Subcutaneous abdominal adipose tissue (tissue), 5 donors: ENCODE data around the gene MTMR2.
A peak's percentile ranks its signal among the peaks of the same experiment; 100 is the strongest.
"Not testable (repeated sequence)": the region's sequence is repeated elsewhere in the genome, so short reads cannot be mapped to it uniquely, and the experiment has no call there.

Source experiments
- H3K27ac ChIP-seq: one replicate; pipeline ENCODE4 v1.7.0; 2013; ENCODE audit warnings: low read depth, mild to moderate bottlenecking, inconsistent platforms, low read length, moderate library complexity
- H3K27me3 ChIP-seq, 5 donors: one replicate each; pipeline ENCODE4 v1.7.0; 2013; ENCODE audit warnings: low read length in 5 of 5, inconsistent platforms in 1 of 5; ENCODE audit not compliant: control insufficient read depth in 5 of 5, insufficient read depth in 4 of 5
- H3K36me3 ChIP-seq, 5 donors: one replicate each; pipeline ENCODE4 v1.7.0; 2013; ENCODE audit warnings: low read length in 5 of 5; ENCODE audit not compliant: control insufficient read depth in 5 of 5, insufficient read depth in 5 of 5
- H3K4me1 ChIP-seq, 5 donors: one replicate each; pipeline ENCODE4 v1.7.0; 2013; ENCODE audit warnings: low read length in 5 of 5, mild to moderate bottlenecking in 3 of 5, moderate library complexity in 1 of 5; ENCODE audit not compliant: control insufficient read depth in 5 of 5, insufficient read depth in 5 of 5
- H3K4me3 ChIP-seq, 5 donors: one replicate each; pipeline ENCODE4 v1.7.0; 2013; ENCODE audit warnings: low read length in 5 of 5, low read depth in 1 of 5
- H3K9ac ChIP-seq, 5 donors: one replicate each; pipeline ENCODE4 v1.7.0; 2013; ENCODE audit warnings: low read length in 5 of 5, mild to moderate bottlenecking in 4 of 5, moderate library complexity in 3 of 5
- H3K9me3 ChIP-seq, 5 donors: one replicate each; pipeline ENCODE4 v1.7.0; 2013; ENCODE audit warnings: low read length in 5 of 5; ENCODE audit not compliant: control insufficient read depth in 5 of 5
- donor health status: healthy.
- donor health status: healthy.
- donor health status: healthy.
- donor health status: healthy.
- donor health status: healthy.

Gene MTMR2

DNA sequence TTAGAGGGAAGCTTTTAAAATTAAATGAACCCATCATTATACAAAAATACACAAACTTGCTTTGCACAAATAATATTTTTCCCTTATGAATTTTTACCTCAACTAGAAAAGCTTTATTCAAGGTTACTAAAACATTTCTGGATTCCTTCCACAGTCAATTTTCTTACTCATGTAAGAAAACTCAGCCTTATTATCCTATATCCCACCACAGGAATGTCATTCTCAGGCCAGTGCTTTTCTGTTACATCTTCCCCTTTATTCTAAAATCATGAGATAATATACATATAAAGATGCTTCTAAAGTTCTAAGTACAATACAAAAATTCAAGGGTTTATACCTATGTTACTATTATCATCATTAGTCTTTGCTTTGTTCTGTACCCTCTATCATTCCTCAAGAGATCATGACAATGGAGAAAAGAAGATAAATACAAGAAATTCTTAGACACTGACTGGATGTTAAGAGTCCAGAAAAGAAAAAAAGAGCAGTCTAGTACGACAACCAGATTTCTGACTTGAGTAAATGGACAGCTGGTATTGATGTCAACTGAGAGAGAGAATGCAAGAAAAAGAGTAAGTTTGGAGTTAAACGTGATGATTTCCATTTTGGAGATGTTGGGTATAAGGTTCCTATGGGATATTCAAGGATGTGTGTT, 60.3 kb downstream of the MTMR2 start:
- Histone ChIP-seq H3K9me3 (no peaks in the 10 kb centered on the region), H3K9ac (no peak overlapping the region), H3K27ac (no peak overlapping the region), H3K4me3 (no peak overlapping the region), H3K36me3 (peaks cover 10 to 28% (median 22%) of the 10 kb centered on the region in 5 donors), H3K4me1 (no peaks in the 10 kb centered on the region), H3K27me3 (no peaks in the 10 kb centered on the region)

- H3K27ac ChIP-seq, H3K27me3 ChIP-seq, H3K9me3 ChIP-seq, H3K9ac ChIP-seq, H3K4me1 ChIP-seq, H3K4me3 ChIP-seq: not testable (repeated sequence)
- peaks cover 20 to 45% (median 38%) of the 10 kb centered on the region in 5 donors for H3K36me3 ChIP-seq
Observed at GRCh38 chr11:95860024-95860423, 63.9 kb downstream of the MTMR2 start.

GRCh38 chr11:95854362-95854761, 69.5 kb downstream of the MTMR2 start:
- not testable (repeated sequence) for H3K4me1 ChIP-seq, H3K9me3 ChIP-seq, H3K27me3 ChIP-seq, H3K9ac ChIP-seq, H3K27ac ChIP-seq, H3K4me3 ChIP-seq
- H3K36me3 ChIP-seq = peaks cover 13 to 43% (median 29%) of the 10 kb centered on the region in 5 donors

GRCh38 chr11:95853862-95854261, 70.0 kb downstream of the MTMR2 start:
- H3K27me3 ChIP-seq = no peaks in the 10 kb centered on the region
- H3K36me3 ChIP-seq = peaks cover 13 to 45% (median 29%) of the 10 kb centered on the region in 5 donors
- H3K9me3 ChIP-seq = no peaks in the 10 kb centered on the region
- peaks cover 0 to 13% (median 5%) of the 10 kb centered on the region in 5 donors for H3K4me1 ChIP-seq
- no peak overlapping the region for H3K27ac ChIP-seq
- no peak overlapping the region for H3K9ac ChIP-seq
- H3K4me3 ChIP-seq = no peak overlapping the region

DNA sequence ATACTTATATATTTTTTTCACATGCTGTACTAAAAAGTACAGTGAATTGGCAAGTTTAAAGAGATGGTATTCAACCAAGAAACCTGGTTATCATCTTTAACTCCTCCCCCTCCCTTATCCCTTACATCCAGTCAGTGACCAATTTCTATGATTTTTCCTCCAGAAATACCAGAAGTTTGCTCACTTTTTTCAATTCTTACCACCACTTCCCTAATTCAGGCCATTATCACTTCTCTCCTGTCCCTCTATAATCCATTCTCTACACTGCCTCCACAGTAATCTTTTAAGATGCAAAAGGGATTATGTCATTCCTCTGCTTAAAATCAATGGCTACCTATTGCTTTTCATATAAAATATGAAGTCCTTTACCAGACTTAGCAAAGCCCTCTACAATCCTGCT, 70.8 kb downstream of the MTMR2 start:
- H3K27ac ChIP-seq = no peak overlapping the region
- H3K4me3 ChIP-seq = no peak overlapping the region
- no peaks in the 10 kb centered on the region for H3K27me3 ChIP-seq
- peaks cover 10 to 48% (median 30%) of the 10 kb centered on the region in 5 donors for H3K36me3 ChIP-seq
- H3K4me1 ChIP-seq = peaks cover 0 to 13% (median 5%) of the 10 kb centered on the region in 5 donors
- H3K9ac ChIP-seq = no peak overlapping the region
- no peaks in the 10 kb centered on the region for H3K9me3 ChIP-seq

GRCh38 chr11:95850137-95850536, 73.8 kb downstream of the MTMR2 start:
- Histone ChIP-seq H3K36me3 (peaks cover 19 to 55% (median 35%) of the 10 kb centered on the region in 5 donors), H3K4me1 (peaks cover 0 to 13% (median 5%) of the 10 kb centered on the region in 5 donors), H3K27ac (peak overlapping the region; percentile 16), H3K9me3 (no peaks in the 10 kb centered on the region), H3K9ac (no peak overlapping the region), H3K27me3 (no peaks in the 10 kb centered on the region), H3K4me3 (no peak overlapping the region)

DNA sequence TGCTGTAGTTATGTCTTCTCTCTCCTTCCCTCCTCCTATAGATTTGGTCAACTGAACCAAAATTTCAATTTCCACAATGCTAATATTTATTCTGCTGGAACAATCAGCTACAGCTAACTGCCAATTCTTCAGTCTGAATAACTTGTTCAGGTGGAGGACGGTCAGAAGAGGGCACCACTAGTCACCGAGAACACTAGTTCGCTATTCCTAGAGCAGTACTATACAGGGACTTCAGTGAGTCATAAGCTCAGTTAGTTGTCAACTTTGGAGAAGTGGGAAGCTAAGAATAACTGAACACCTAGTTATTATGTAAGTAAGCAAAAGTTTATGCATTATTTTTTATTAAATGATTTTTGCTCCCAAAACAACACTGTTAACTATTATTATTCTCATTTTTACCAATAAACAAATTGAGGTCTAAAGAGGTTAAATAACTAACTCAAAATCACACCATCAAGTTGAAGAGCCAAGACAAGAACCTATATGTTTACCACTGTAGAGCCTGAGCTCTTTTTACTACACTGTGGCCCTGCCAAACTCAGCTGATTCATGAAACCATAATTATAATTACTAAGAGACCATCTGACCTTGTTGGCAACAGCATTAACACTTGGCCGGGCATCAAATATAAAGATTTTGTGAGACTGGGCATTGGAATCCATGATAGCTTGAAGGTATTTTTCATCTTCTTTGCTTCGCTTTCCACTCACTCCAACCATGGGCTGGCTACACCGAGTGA, 74.7 kb downstream of the MTMR2 start:
- Histone ChIP-seq H3K9me3 (no peaks in the 10 kb centered on the region), H3K36me3 (peaks cover 26 to 56% (median 35%) of the 10 kb centered on the region in 5 donors), H3K9ac (no peak overlapping the region), H3K27me3 (no peaks in the 10 kb centered on the region), H3K4me3 (no peak overlapping the region), H3K27ac (peak overlapping the region; percentile 16), H3K4me1 (peaks cover 0 to 13% (median 5%) of the 10 kb centered on the region in 5 donors)

- Histone ChIP-seq H3K27ac (no peak overlapping the region), H3K9ac (no peak overlapping the region), H3K4me1 (peaks cover 0 to 10% (median 5%) of the 10 kb centered on the region in 5 donors), H3K36me3 (peaks cover 29 to 52% (median 43%) of the 10 kb centered on the region in 5 donors), H3K9me3 (no peaks in the 10 kb centered on the region), H3K4me3 (no peak overlapping the region), H3K27me3 (no peaks in the 10 kb centered on the region)
Observed at GRCh38 chr11:95845167-95845566, 78.7 kb downstream of the MTMR2 start.

GRCh38 chr11:95835768-95836488, 88.0 kb downstream of the MTMR2 start:
- Histone ChIP-seq H3K4me3 (no peak overlapping the region), H3K36me3 (peaks cover 42 to 75% (median 57%) of the 10 kb centered on the region in 5 donors), H3K4me1 (peaks cover 0 to 4% (median 0%) of the 10 kb centered on the region in 5 donors), H3K27me3 (no peaks in the 10 kb centered on the region), H3K9me3 (no peaks in the 10 kb centered on the region), H3K9ac (no peak overlapping the region), H3K27ac (peak overlapping the region; percentile 63)

DNA sequence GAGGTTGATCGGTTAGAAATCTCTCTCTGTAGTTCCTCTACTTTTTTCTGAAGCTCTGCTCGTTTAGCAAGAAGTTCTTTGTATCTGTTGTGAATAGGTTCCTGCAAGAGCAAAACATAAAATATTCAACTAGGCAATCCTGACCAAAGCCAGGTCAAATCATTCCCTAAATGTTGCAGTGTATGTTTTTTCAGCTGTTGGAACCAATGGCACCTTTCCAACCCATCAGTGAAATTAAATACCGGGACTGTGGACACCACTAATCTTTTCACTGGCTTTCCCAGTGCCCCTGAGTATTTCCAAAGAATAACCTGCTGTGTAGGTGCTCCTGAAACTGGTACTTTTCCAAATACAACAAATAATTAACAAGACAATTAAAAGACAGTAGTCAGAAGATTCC, 88.6 kb downstream of the MTMR2 start:
- H3K36me3 ChIP-seq = peaks cover 45 to 76% (median 58%) of the 10 kb centered on the region in 5 donors
- H3K27me3 ChIP-seq = no peaks in the 10 kb centered on the region
- no peak overlapping the region for H3K9ac ChIP-seq
- no peaks in the 10 kb centered on the region for H3K9me3 ChIP-seq
- no peak overlapping the region for H3K27ac ChIP-seq
- H3K4me3 ChIP-seq = no peak overlapping the region
- H3K4me1 ChIP-seq = peaks cover 0 to 4% (median 0%) of the 10 kb centered on the region in 5 donors
